ENCODE data around the gene SKA2.
"Not testable (repeated sequence)": the region's sequence is repeated elsewhere in the genome, so short reads cannot be mapped to it uniquely, and the experiment has no call there.

Gene SKA2

GRCh38 chr17:59108400-59109102 lies 46.4 kb downstream of the SKA2 start:
- Histone ChIP-seq H3K27me3 (ENCODE audit: control insufficient read depth, insufficient read depth, low read length) (no peaks in the 10 kb centered on the region), H3K36me3 (ENCODE audit: control insufficient read depth, insufficient read depth, low read length) (peaks cover 3% of the 10 kb centered on the region), H3K4me1 (ENCODE audit: control insufficient read depth, insufficient read depth, low read length) (peaks cover 4% of the 10 kb centered on the region), H3K9ac (ENCODE audit: low read length) (no peak overlapping the region), H3K27ac (ENCODE audit: low read depth, low read length) (no peak overlapping the region), H3K4me3 (ENCODE audit: low read length) (no peak overlapping the region)

GRCh38 chr17:59107306-59107670 lies 47.7 kb downstream of the SKA2 start:
- H3K36me3 ChIP-seq (ENCODE audit: control insufficient read depth, insufficient read depth, low read length): peaks cover 3% of the 10 kb centered on the region
- peak overlapping the region; percentile 60 for H3K9ac ChIP-seq (ENCODE audit: low read length)
- H3K4me1 ChIP-seq (ENCODE audit: control insufficient read depth, insufficient read depth, low read length): peaks cover 4% of the 10 kb centered on the region
- peak overlapping the region; percentile 73 for H3K27ac ChIP-seq (ENCODE audit: low read depth, low read length)
- peak overlapping the region; percentile 94 for H3K4me3 ChIP-seq (ENCODE audit: low read length)
- no peaks in the 10 kb centered on the region for H3K27me3 ChIP-seq (ENCODE audit: control insufficient read depth, insufficient read depth, low read length)

GRCh38 chr17:59106463-59107305 lies 48.3 kb downstream of the SKA2 start, which contains the start of gene TRIM37:
Gene TRIM37 (minus strand): TSS chr17:59106880. CDS start chr17:59106461, 419 bp downstream.
- H3K27me3 ChIP-seq (ENCODE audit: control insufficient read depth, insufficient read depth, low read length): no peaks in the 10 kb centered on the region
- peaks cover 4% of the 10 kb centered on the region for H3K4me1 ChIP-seq (ENCODE audit: control insufficient read depth, insufficient read depth, low read length)
- H3K4me3 ChIP-seq (ENCODE audit: low read length): peak within 1 kb of the TSS; percentile 94
- H3K9ac ChIP-seq (ENCODE audit: low read length): peak within 1 kb of the TSS; percentile 60
- peaks cover 5% of the 10 kb centered on the region for H3K36me3 ChIP-seq (ENCODE audit: control insufficient read depth, insufficient read depth, low read length)
- peak within 1 kb of the TSS; percentile 85 for H3K27ac ChIP-seq (ENCODE audit: low read depth, low read length)

- peaks cover 4% of the 10 kb centered on the region for H3K4me1 ChIP-seq (ENCODE audit: control insufficient read depth, insufficient read depth, low read length)
- peaks cover 5% of the 10 kb centered on the region for H3K36me3 ChIP-seq (ENCODE audit: control insufficient read depth, insufficient read depth, low read length)
- H3K4me3 ChIP-seq (ENCODE audit: low read length): peak overlapping the region; percentile 94
- H3K9ac ChIP-seq (ENCODE audit: low read length): peak overlapping the region; percentile 57
- H3K27me3 ChIP-seq (ENCODE audit: control insufficient read depth, insufficient read depth, low read length): no peaks in the 10 kb centered on the region
- peak overlapping the region; percentile 85 for H3K27ac ChIP-seq (ENCODE audit: low read depth, low read length)
Observed at GRCh38 chr17:59105852-59106462, 49.0 kb downstream of the SKA2 start.

- no peaks in the 10 kb centered on the region for H3K27me3 ChIP-seq (ENCODE audit: control insufficient read depth, insufficient read depth, low read length)
- H3K27ac ChIP-seq (ENCODE audit: low read depth, low read length): no peak overlapping the region
- H3K4me1 ChIP-seq (ENCODE audit: control insufficient read depth, insufficient read depth, low read length): no peaks in the 10 kb centered on the region
- no peak overlapping the region for H3K4me3 ChIP-seq (ENCODE audit: low read length)
- H3K36me3 ChIP-seq (ENCODE audit: control insufficient read depth, insufficient read depth, low read length): peaks cover 5% of the 10 kb centered on the region
- no peak overlapping the region for H3K9ac ChIP-seq (ENCODE audit: low read length)
Observed at GRCh38 chr17:59101178-59101577, 53.8 kb downstream of the SKA2 start.

- H3K4me3 ChIP-seq (ENCODE audit: low read length): no peak overlapping the region
- no peak overlapping the region for H3K9ac ChIP-seq (ENCODE audit: low read length)
- no peaks in the 10 kb centered on the region for H3K27me3 ChIP-seq (ENCODE audit: control insufficient read depth, insufficient read depth, low read length)
- no peaks in the 10 kb centered on the region for H3K4me1 ChIP-seq (ENCODE audit: control insufficient read depth, insufficient read depth, low read length)
- H3K36me3 ChIP-seq (ENCODE audit: control insufficient read depth, insufficient read depth, low read length): peaks cover 2% of the 10 kb centered on the region
- no peak overlapping the region for H3K27ac ChIP-seq (ENCODE audit: low read depth, low read length)
Observed at GRCh38 chr17:59097876-59098275, 57.1 kb downstream of the SKA2 start.

GRCh38 chr17:59094861-59095530 lies 60.0 kb downstream of the SKA2 start:
- H3K4me1 ChIP-seq (ENCODE audit: control insufficient read depth, insufficient read depth, low read length): no peaks in the 10 kb centered on the region
- H3K9ac ChIP-seq (ENCODE audit: low read length): no peak overlapping the region
- no peaks in the 10 kb centered on the region for H3K36me3 ChIP-seq (ENCODE audit: control insufficient read depth, insufficient read depth, low read length)
- no peak overlapping the region for H3K4me3 ChIP-seq (ENCODE audit: low read length)
- no peak overlapping the region for H3K27ac ChIP-seq (ENCODE audit: low read depth, low read length)
- no peaks in the 10 kb centered on the region for H3K27me3 ChIP-seq (ENCODE audit: control insufficient read depth, insufficient read depth, low read length)

GRCh38 chr17:59093702-59094231 lies 61.2 kb downstream of the SKA2 start:
- Histone ChIP-seq H3K27ac (ENCODE audit: low read depth, low read length) (no peak overlapping the region), H3K36me3 (ENCODE audit: control insufficient read depth, insufficient read depth, low read length) (peaks cover 3% of the 10 kb centered on the region), H3K4me3 (ENCODE audit: low read length) (no peak overlapping the region), H3K9ac (ENCODE audit: low read length) (no peak overlapping the region), H3K27me3 (ENCODE audit: control insufficient read depth, insufficient read depth, low read length) (no peaks in the 10 kb centered on the region), H3K4me1 (ENCODE audit: control insufficient read depth, insufficient read depth, low read length) (no peaks in the 10 kb centered on the region)

- Histone ChIP-seq H3K4me3 (ENCODE audit: low read length) (no peak overlapping the region), H3K27ac (ENCODE audit: low read depth, low read length) (no peak overlapping the region), H3K27me3 (ENCODE audit: control insufficient read depth, insufficient read depth, low read length) (no peaks in the 10 kb centered on the region), H3K9ac (ENCODE audit: low read length) (no peak overlapping the region), H3K36me3 (ENCODE audit: control insufficient read depth, insufficient read depth, low read length) (peaks cover 3% of the 10 kb centered on the region), H3K4me1 (ENCODE audit: control insufficient read depth, insufficient read depth, low read length) (no peaks in the 10 kb centered on the region)
Observed at GRCh38 chr17:59093145-59093701, 61.8 kb downstream of the SKA2 start.

- H3K4me1 ChIP-seq (ENCODE audit: control insufficient read depth, insufficient read depth, low read length); H3K27me3 ChIP-seq (ENCODE audit: control insufficient read depth, insufficient read depth, low read length); H3K9ac ChIP-seq (ENCODE audit: low read length); H3K36me3 ChIP-seq (ENCODE audit: control insufficient read depth, insufficient read depth, low read length); H3K27ac ChIP-seq (ENCODE audit: low read depth, low read length); H3K4me3 ChIP-seq (ENCODE audit: low read length): not testable (repeated sequence)
Observed at GRCh38 chr17:59090593-59090992, 64.4 kb downstream of the SKA2 start.

- Histone ChIP-seq H3K36me3 (ENCODE audit: control insufficient read depth, insufficient read depth, low read length) (peaks cover 8% of the 10 kb centered on the region), H3K4me1 (ENCODE audit: control insufficient read depth, insufficient read depth, low read length) (no peaks in the 10 kb centered on the region)
Observed at GRCh38 chr17:59084154-59084553, 70.8 kb downstream of the SKA2 start.

More at GRCh38 chr17:59084154-59084553, 70.8 kb downstream of the SKA2 start:
- Histone ChIP-seq H3K27ac (ENCODE audit: low read depth, low read length) (no peak overlapping the region), H3K27me3 (ENCODE audit: control insufficient read depth, insufficient read depth, low read length) (no peaks in the 10 kb centered on the region), H3K9ac (ENCODE audit: low read length) (no peak overlapping the region), H3K4me3 (ENCODE audit: low read length) (no peak overlapping the region)

Measured in rectal smooth muscle tissue (tissue), 1 donor.